Osteoblast (primary cell): Measurements from ENCODE around the gene CDKL5. TPM values are rescaled to one million over a fixed set of nuclear protein-coding genes. Genes with fewer than 3 reads are reported as not detected.

Source experiments
- DNase-seq: peaks from one replicate; pipeline ENCODE4 v3.0.0; 2011; ENCODE audit warnings: low spot score, mixed read lengths; ENCODE audit not compliant: insufficient read length; ENCODE audit errors: missing footprints
- H2AFZ ChIP-seq: 2 replicates; pipeline ENCODE4 v1.6.0; 2011; ENCODE audit warnings: mild to moderate bottlenecking, low read length
- H3K27ac ChIP-seq: 2 replicates; pipeline ENCODE4 v1.5.1; 2011; ENCODE audit warnings: mild to moderate bottlenecking, low read depth, low read length, moderate library complexity
- H3K27me3 ChIP-seq: 2 replicates; pipeline ENCODE4 v1.6.0; 2012; ENCODE audit warnings: mild to moderate bottlenecking, control low read depth, inconsistent platforms, low read length, moderate library complexity; ENCODE audit not compliant: insufficient read depth
- H3K36me3 ChIP-seq: 2 replicates; pipeline ENCODE4 v1.5.1; 2011; ENCODE audit warnings: mild to moderate bottlenecking, low read length, control low read depth, moderate library complexity; ENCODE audit not compliant: insufficient read depth
- H3K4me1 ChIP-seq: 2 replicates; pipeline ENCODE4 v1.5.1; 2011; ENCODE audit warnings: mild to moderate bottlenecking, low read length, control low read depth, moderate library complexity; ENCODE audit not compliant: insufficient read depth
- H3K4me2 ChIP-seq: 2 replicates; pipeline ENCODE4 v1.6.0; 2011; ENCODE audit warnings: mild to moderate bottlenecking, low read length; ENCODE audit not compliant: insufficient read depth
- H3K4me3 ChIP-seq: fragments of 200-600 bp; sonication (generic); 3 replicates; pipeline ENCODE4 v1.5.1; 2012; ENCODE audit warnings: mild to moderate bottlenecking, low read length, inconsistent platforms; ENCODE audit not compliant: insufficient read depth
- H3K79me2 ChIP-seq: 2 replicates; pipeline ENCODE4 v1.6.0; 2012; ENCODE audit warnings: mild to moderate bottlenecking, low read length, control low read depth, inconsistent platforms; ENCODE audit not compliant: insufficient read depth
- H3K9me3 ChIP-seq: 2 replicates; pipeline ENCODE4 v1.5.1; 2011; ENCODE audit warnings: low read depth, low read length, control low read depth
- H4K20me1 ChIP-seq: 2 replicates; pipeline ENCODE4 v1.6.0; 2012; ENCODE audit warnings: mild to moderate bottlenecking, low read length, control low read depth; ENCODE audit not compliant: insufficient read depth
- CTCF ChIP-seq: IDR thresholded peaks from 2 replicates; pipeline ENCODE4 v1.5.1; 2011; ENCODE audit warnings: mild to moderate bottlenecking, low read depth, low read length, moderate library complexity; ENCODE audit errors: extremely low read depth
- total RNA-seq: library from RNA; depleted of rRNA; stranded (reverse); fragments of >200 nt; gene quantifications from 2 replicates; pipeline ENCODE4 v1.2.3, GENCODE V29; 2012

The CDKL5 gene
- total RNA-seq, 1 donor, result 4.0 TPM

- no peak for TF ChIP-seq CTCF
Observed at GRCh38 chrX:18668071-18668835, 242.8 kb downstream of the CDKL5 start.

GRCh38 chrX:18672008-18672407 is 246.6 kb downstream of the CDKL5 start, which contains the start of gene RS1:
Gene RS1 (minus strand): TSS chrX:18672108. CDS start chrX:18672068, 40 bp downstream.
- Histone ChIP-seq H3K79me2 (no peaks in the 10 kb centered on the region), H3K4me2 (no peak within 1 kb of the TSS), H3K36me3 (no peaks in the 10 kb centered on the region), H3K4me1 (peaks cover 3% of the 10 kb centered on the region), H3K9me3 (no peaks in the 10 kb centered on the region), H2AFZ (no peak within 1 kb of the TSS), H3K4me3 (no peak within 1 kb of the TSS), H3K27ac (no peak within 1 kb of the TSS), H4K20me1 (no peaks in the 10 kb centered on the region), H3K27me3 (no peaks in the 10 kb centered on the region)
- no peak for TF ChIP-seq CTCF
- DNase-seq, result no peak

More at GRCh38 chrX:18668071-18668835, 242.8 kb downstream of the CDKL5 start:
- no peak overlapping the region for H3K4me3 ChIP-seq
- no peak for DNase-seq
- H2AFZ ChIP-seq, result no peak overlapping the region
- no peaks in the 10 kb centered on the region for H3K36me3 ChIP-seq
- H3K27ac ChIP-seq, result no peak overlapping the region
- no peaks in the 10 kb centered on the region for H3K79me2 ChIP-seq
- H3K27me3 ChIP-seq, result no peaks in the 10 kb centered on the region
- no peak overlapping the region for H3K4me2 ChIP-seq
- H3K4me1 ChIP-seq, result no peaks in the 10 kb centered on the region
- H3K9me3 ChIP-seq, result no peaks in the 10 kb centered on the region
- no peaks in the 10 kb centered on the region for H4K20me1 ChIP-seq

GRCh38 chrX:18674417-18674787 is 249.0 kb downstream of the CDKL5 start:
- H3K36me3 ChIP-seq, result no peaks in the 10 kb centered on the region
- H3K4me2 ChIP-seq, result peak overlapping the region; percentile 79
- no peaks in the 10 kb centered on the region for H3K9me3 ChIP-seq
- H3K27ac ChIP-seq, result no peak overlapping the region
- TF ChIP-seq CTCF, result no peak
- peak overlapping the region; percentile 76 for H2AFZ ChIP-seq
- peaks cover 3% of the 10 kb centered on the region for H3K4me1 ChIP-seq
- peak overlapping the region; percentile 76 for H3K4me3 ChIP-seq
- DNase-seq, result no peak
- H4K20me1 ChIP-seq, result no peaks in the 10 kb centered on the region
- no peaks in the 10 kb centered on the region for H3K27me3 ChIP-seq
- H3K79me2 ChIP-seq, result no peaks in the 10 kb centered on the region

- Histone ChIP-seq H3K4me3 (peak overlapping the region; percentile 76), H3K27me3 (no peaks in the 10 kb centered on the region), H4K20me1 (no peaks in the 10 kb centered on the region), H3K79me2 (no peaks in the 10 kb centered on the region), H3K36me3 (no peaks in the 10 kb centered on the region), H3K4me2 (peak overlapping the region; percentile 79), H3K9me3 (no peaks in the 10 kb centered on the region), H3K4me1 (peaks cover 3% of the 10 kb centered on the region), H2AFZ (peak overlapping the region; percentile 91), H3K27ac (peak overlapping the region; percentile 28)
- DNase-seq, result peak; percentile 92
- TF ChIP-seq CTCF, result no peak
Observed at GRCh38 chrX:18674788-18675735, 249.7 kb downstream of the CDKL5 start.
